Trophoblast cell (in vitro differentiated cells and primary cell): ENCODE data around the gene HYLS1.

Experiments
- DNase-seq, 2 donors: peaks; one replicate each; pipeline ENCODE4 v3.0.0-alpha.2; 2016
- H2AFZ ChIP-seq: 2 replicates; pipeline ENCODE4 v1.6.1; 2013; ENCODE audit warnings: low read length, moderate library complexity, mild to moderate bottlenecking; ENCODE audit not compliant: insufficient read depth, poor library complexity
- H2AK5ac ChIP-seq: 2 replicates; pipeline ENCODE4 v1.6.1; 2013; ENCODE audit warnings: mild to moderate bottlenecking, low read length
- H2BK120ac ChIP-seq: 2 replicates; pipeline ENCODE4 v1.6.1; 2013; ENCODE audit warnings: low read length, mild to moderate bottlenecking, moderate library complexity; ENCODE audit not compliant: insufficient read depth, poor library complexity
- H2BK12ac ChIP-seq: 2 replicates; pipeline ENCODE4 v1.6.1; 2013; ENCODE audit warnings: mild to moderate bottlenecking, low read length, moderate library complexity
- H2BK5ac ChIP-seq: 2 replicates; pipeline ENCODE4 v1.6.1; 2013; ENCODE audit warnings: low read length, low read depth, moderate library complexity, mild to moderate bottlenecking; ENCODE audit not compliant: poor library complexity
- H3K14ac ChIP-seq: 2 replicates; pipeline ENCODE4 v1.6.1; 2013; ENCODE audit warnings: mild to moderate bottlenecking, low read length
- H3K18ac ChIP-seq: 2 replicates; pipeline ENCODE4 v1.6.1; 2013; ENCODE audit warnings: mild to moderate bottlenecking, low read length
- H3K23ac ChIP-seq: 2 replicates; pipeline ENCODE4 v1.6.1; 2013; ENCODE audit warnings: low read length
- H3K27ac ChIP-seq: 2 replicates; pipeline ENCODE4 v1.5.1; 2013; ENCODE audit warnings: low read depth, mild to moderate bottlenecking, inconsistent platforms, low read length, moderate library complexity
- H3K27me3 ChIP-seq: 2 replicates; pipeline ENCODE4 v1.6.1; 2013; ENCODE audit warnings: inconsistent platforms, mild to moderate bottlenecking, low read length, moderate library complexity; ENCODE audit not compliant: insufficient read depth
- H3K36me3 ChIP-seq, 2 experiments: 1 replicate in 1 of 2; 2 replicates in 1 of 2; pipeline ENCODE4 v1.6.1; 2013; ENCODE audit warnings: low read length in 2 of 2, mild to moderate bottlenecking in 2 of 2, moderate library complexity in 1 of 2; ENCODE audit not compliant: insufficient read depth in 2 of 2, control insufficient read depth in 1 of 2
- H3K4ac ChIP-seq: 2 replicates; pipeline ENCODE4 v1.6.1; 2013; ENCODE audit warnings: low read depth, mild to moderate bottlenecking, low read length, moderate library complexity
- H3K4me1 ChIP-seq, 2 experiments: 1 replicate in 1 of 2; 2 replicates in 1 of 2; pipeline ENCODE4 v1.6.1; 2013; ENCODE audit warnings: low read length in 2 of 2, mild to moderate bottlenecking in 2 of 2, moderate library complexity in 1 of 2; ENCODE audit not compliant: insufficient read depth in 2 of 2, control insufficient read depth in 1 of 2
- H3K4me2 ChIP-seq: 2 replicates; pipeline ENCODE4 v1.6.1; 2013; ENCODE audit warnings: inconsistent platforms, mild to moderate bottlenecking, low read length, moderate library complexity
- H3K4me3 ChIP-seq: 2 replicates; pipeline ENCODE4 v1.5.1; 2013; ENCODE audit warnings: mild to moderate bottlenecking, low read depth, low read length, inconsistent platforms
- H3K79me1 ChIP-seq: one replicate; pipeline ENCODE4 v1.6.1; 2013; ENCODE audit warnings: low read length
- H3K79me2 ChIP-seq: 2 replicates; pipeline ENCODE4 v1.6.1; 2013; ENCODE audit warnings: low read length, mild to moderate bottlenecking; ENCODE audit not compliant: control insufficient read depth, insufficient read depth, poor library complexity
- H3K9ac ChIP-seq: 2 replicates; pipeline ENCODE4 v1.6.1; 2013; ENCODE audit warnings: mild to moderate bottlenecking, low read length
- H3K9me3 ChIP-seq: 2 replicates; pipeline ENCODE4 v1.6.1; 2013; ENCODE audit warnings: low read depth, mild to moderate bottlenecking, control low read depth, inconsistent platforms, low read length; ENCODE audit not compliant: insufficient read depth
- H4K12ac ChIP-seq: 2 replicates; pipeline ENCODE4 v1.6.1; 2013; ENCODE audit warnings: low read depth, mild to moderate bottlenecking, low read length, moderate library complexity
- H4K8ac ChIP-seq: 2 replicates; pipeline ENCODE4 v1.6.1; 2013; ENCODE audit warnings: low read depth, mild to moderate bottlenecking, low read length, moderate library complexity
- H4K91ac ChIP-seq: one replicate; pipeline ENCODE4 v1.6.1; 2013; ENCODE audit warnings: low read depth, mild to moderate bottlenecking, low read length, moderate library complexity
- WGBS: extraction: QIAGEN DNeasy Blood & Tissue Kit; methylation state at CpG from one replicate; pipeline ENCODE4 v1.1.7; 2013; ENCODE audit warnings: missing lambda C conversion rate; ENCODE audit not compliant: insufficient read length, insufficient coverage; ENCODE audit errors: extremely low coverage; 5-methylcytosine and 5-hydroxymethylcytosine counted together

The HYLS1 gene

GRCh38 chr11:125883375-125883774, 4.1 kb upstream of the HYLS1 start:
- Histone ChIP-seq H3K4me2 (no peak overlapping the region), H4K91ac (no peak overlapping the region), H3K79me1 (peaks cover 5% of the 10 kb centered on the region), H2BK120ac (no peak overlapping the region), H3K23ac (no peak overlapping the region), H3K4me3 (no peak overlapping the region), H3K27me3 (no peaks in the 10 kb centered on the region), H3K18ac (no peak overlapping the region), H3K27ac (no peak overlapping the region), H2BK12ac (no peak overlapping the region), H4K8ac (no peak overlapping the region), H3K79me2 (peaks cover 4% of the 10 kb centered on the region), H3K4me1 (peaks cover 0 to 2% of the 10 kb centered on the region in 2 experiments), H3K4ac (no peak overlapping the region), H3K36me3 (no peaks in the 10 kb centered on the region), H3K9me3 (no peaks in the 10 kb centered on the region), H4K12ac (no peak overlapping the region), H2BK5ac (no peak overlapping the region), H3K9ac (no peak overlapping the region), H2AFZ (no peak overlapping the region), H3K14ac (no peak overlapping the region), H2AK5ac (no peak overlapping the region)
- DNase-seq, result no peak
- WGBS, result no CpG with 5 or more reads among the region's 8 CpGs

GRCh38 chr11:125886997-125887372, 483 bp upstream of the HYLS1 start:
- no peak overlapping the region for H3K23ac ChIP-seq
- peaks cover 0 to 4% of the 10 kb centered on the region in 2 experiments for H3K4me1 ChIP-seq
- no peak overlapping the region for H2BK5ac ChIP-seq
- H3K9ac ChIP-seq, result no peak overlapping the region
- peaks cover 5% of the 10 kb centered on the region for H3K79me1 ChIP-seq
- no peak overlapping the region for H3K14ac ChIP-seq
- H4K8ac ChIP-seq, result no peak overlapping the region
- H2AFZ ChIP-seq, result no peak overlapping the region
- no peak overlapping the region for H2AK5ac ChIP-seq
- DNase-seq, result peak; percentile 19 to 51
- no peak overlapping the region for H2BK120ac ChIP-seq
- H3K4me2 ChIP-seq, result peak overlapping the region; percentile 66
- no peak overlapping the region for H3K4ac ChIP-seq
- WGBS, result no CpG with 5 or more reads among the region's 24 CpGs
- no peaks in the 10 kb centered on the region for H3K27me3 ChIP-seq
- H3K36me3 ChIP-seq, result no peaks in the 10 kb centered on the region
- H2BK12ac ChIP-seq, result no peak overlapping the region
- H4K12ac ChIP-seq, result no peak overlapping the region
- no peak overlapping the region for H4K91ac ChIP-seq
- no peaks in the 10 kb centered on the region for H3K9me3 ChIP-seq
- no peak overlapping the region for H3K27ac ChIP-seq
- no peak overlapping the region for H3K18ac ChIP-seq
- peaks cover 4% of the 10 kb centered on the region for H3K79me2 ChIP-seq
- no peak overlapping the region for H3K4me3 ChIP-seq

GRCh38 chr11:125890447-125891100, 3.1 kb downstream of the HYLS1 start:
- Histone ChIP-seq H4K8ac (no peak overlapping the region), H3K18ac (no peak overlapping the region), H2BK12ac (no peak overlapping the region), H3K9me3 (no peaks in the 10 kb centered on the region), H3K14ac (no peak overlapping the region), H2BK5ac (no peak overlapping the region), H3K79me2 (peaks cover 4% of the 10 kb centered on the region), H2BK120ac (no peak overlapping the region), H3K4ac (no peak overlapping the region), H3K9ac (no peak overlapping the region), H3K23ac (no peak overlapping the region), H2AFZ (no peak overlapping the region), H3K27me3 (no peaks in the 10 kb centered on the region), H3K4me1 (peaks cover 0 to 4% of the 10 kb centered on the region in 2 experiments), H3K27ac (no peak overlapping the region), H3K4me2 (no peak overlapping the region), H4K91ac (no peak overlapping the region), H2AK5ac (no peak overlapping the region), H3K36me3 (peaks cover 3 to 11% of the 10 kb centered on the region in 2 experiments), H3K79me1 (peaks cover 5% of the 10 kb centered on the region), H4K12ac (no peak overlapping the region), H3K4me3 (no peak overlapping the region)
- no peak for DNase-seq
- no CpG with 5 or more reads among the region's 3 CpGs for WGBS

- no peak overlapping the region for H4K8ac ChIP-seq
- H3K9ac ChIP-seq, result no peak overlapping the region
- H3K9me3 ChIP-seq, result no peaks in the 10 kb centered on the region
- H3K79me1 ChIP-seq, result peaks cover 5% of the 10 kb centered on the region
- no peak for DNase-seq
- H3K36me3 ChIP-seq, result peaks cover 3 to 11% of the 10 kb centered on the region in 2 experiments
- H3K4ac ChIP-seq, result no peak overlapping the region
- no peak overlapping the region for H3K4me2 ChIP-seq
- no peak overlapping the region for H4K91ac ChIP-seq
- H3K4me1 ChIP-seq, result peaks cover 0 to 4% of the 10 kb centered on the region in 2 experiments
- no peak overlapping the region for H4K12ac ChIP-seq
- H3K14ac ChIP-seq, result no peak overlapping the region
- no peak overlapping the region for H2BK5ac ChIP-seq
- H3K79me2 ChIP-seq, result peaks cover 4% of the 10 kb centered on the region
- H2AK5ac ChIP-seq, result no peak overlapping the region
- no peak overlapping the region for H3K23ac ChIP-seq
- no peak overlapping the region for H2BK12ac ChIP-seq
- no peak overlapping the region for H3K4me3 ChIP-seq
- no peaks in the 10 kb centered on the region for H3K27me3 ChIP-seq
- H2BK120ac ChIP-seq, result no peak overlapping the region
- no peak overlapping the region for H3K27ac ChIP-seq
- no peak overlapping the region for H3K18ac ChIP-seq
- no peak overlapping the region for H2AFZ ChIP-seq
These were observed 4.6 kb downstream of the HYLS1 start for GRCh38 chr11:125892071-125892470.
